H1 (cell line): ENCODE data around the gene NCK2. TPM values are rescaled to one million over a fixed set of nuclear protein-coding genes. Genes with fewer than 3 reads are reported as not detected.

Experiments used
- CTCF ChIA-PET: fragments of 300-600 bp; sonication (Branson Sonifier 250); formaldehyde crosslinking; loops from one replicate; lab custom pipeline; 2021; ENCODE audit not compliant: partially characterized antibody; lab: Charles Lee
- POLR2A ChIA-PET: fragments of 300-600 bp; sonication (Branson Sonifier 250); formaldehyde crosslinking; loops from one replicate; lab custom pipeline; 2021; ENCODE audit warnings: inconsistent platforms; ENCODE audit not compliant: partially characterized antibody; lab: Charles Lee
- DNase-seq, 2 experiments: peaks; one replicate each; pipeline versions ENCODE4 v3.0.0 to v3.0.0-alpha.2; 2010 to 2022; ENCODE audit warnings: low spot score in 2 of 2, low read depth in 1 of 2, mixed read lengths in 1 of 2
- FAIRE-seq: peaks from 2 replicates; lab custom pipeline; 2011; peaks lifted over from hg19 to GRCh38; lab: Jason Lieb, UNC
- H2AFZ ChIP-seq: 2 replicates; pipeline ENCODE4 v1.8.1; 2012; ENCODE audit warnings: low read length, inconsistent platforms
- H2AK5ac ChIP-seq: 2 replicates; pipeline ENCODE4 v1.6.1; 2013; ENCODE audit warnings: low read depth, low read length
- H2BK120ac ChIP-seq: replicated peaks from 2 replicates; pipeline ENCODE3; 2013; ENCODE audit warnings: low read depth, low read length, inconsistent platforms
- H2BK12ac ChIP-seq: 2 replicates; pipeline ENCODE4 v1.6.1; 2013; ENCODE audit warnings: low read depth, low read length
- H2BK15ac ChIP-seq: 2 replicates; pipeline ENCODE4 v1.6.1; 2013; ENCODE audit warnings: low read length
- H2BK20ac ChIP-seq: 2 replicates; pipeline ENCODE4 v1.6.1; 2013; ENCODE audit warnings: low read length
- H2BK5ac ChIP-seq: 2 replicates; pipeline ENCODE4 v1.6.1; 2013; ENCODE audit warnings: low read depth, low read length
- H3K14ac ChIP-seq: 2 replicates; pipeline ENCODE4 v1.6.1; 2013; ENCODE audit warnings: inconsistent platforms; ENCODE audit not compliant: insufficient read length
- H3K18ac ChIP-seq: 2 replicates; pipeline ENCODE4 v1.6.1; 2013; ENCODE audit warnings: low read length; ENCODE audit errors: extremely low read depth
- H3K23ac ChIP-seq: 2 replicates; pipeline ENCODE4 v1.6.1; 2013; ENCODE audit warnings: inconsistent platforms; ENCODE audit not compliant: insufficient read length
- H3K23me2 ChIP-seq: 2 replicates; pipeline ENCODE4 v1.6.1; 2013; ENCODE audit warnings: low read depth, low read length
- H3K27ac ChIP-seq: 2 replicates; pipeline ENCODE4 v1.6.1; 2011; ENCODE audit warnings: low read depth, low read length, inconsistent platforms
- H3K27me3 ChIP-seq, 4 experiments: replicated peaks in 1 of 4; 1 replicate in 1 of 4; 2 replicates in 3 of 4; pipeline versions ENCODE4 v1.6.1 to v1.8.1; 2011 to 2013; ENCODE audit warnings: low read length in 3 of 4, mild to moderate bottlenecking in 3 of 4, inconsistent platforms in 2 of 4, mixed read lengths in 2 of 4, moderate library complexity in 1 of 4; ENCODE audit not compliant: control insufficient read depth in 3 of 4, insufficient read depth in 3 of 4; ENCODE audit errors: extremely low read depth in 1 of 4
- H3K36me3 ChIP-seq, 4 experiments: 2 replicates each; pipeline versions ENCODE4 v1.6.1 to v1.8.1; 2011 to 2013; ENCODE audit warnings: mild to moderate bottlenecking in 4 of 4, low read length in 3 of 4, moderate library complexity in 2 of 4, control low read depth in 1 of 4, inconsistent platforms in 1 of 4; ENCODE audit not compliant: insufficient read depth in 4 of 4, control insufficient read depth in 2 of 4
- H3K4ac ChIP-seq: replicated peaks from 2 replicates; pipeline ENCODE3; 2013; ENCODE audit warnings: low read length, low read depth, mixed read lengths, inconsistent platforms; ENCODE audit not compliant: insufficient read length
- H3K4me1 ChIP-seq, 4 experiments: replicated peaks in 1 of 4; 1 replicate in 1 of 4; 2 replicates in 3 of 4; pipeline versions ENCODE4 v1.6.1 to v1.8.1; 2011 to 2013; ENCODE audit warnings: low read length in 3 of 4, inconsistent platforms in 2 of 4, mixed read lengths in 1 of 4; ENCODE audit not compliant: insufficient read depth in 4 of 4, control insufficient read depth in 3 of 4
- H3K4me2 ChIP-seq, 2 experiments: 2 replicates each; pipeline versions ENCODE4 v1.6.1 to v1.8.1; 2011 to 2013; ENCODE audit warnings: low read depth in 2 of 2, low read length in 2 of 2, control low read depth in 1 of 2, inconsistent platforms in 1 of 2, mild to moderate bottlenecking in 1 of 2; ENCODE audit not compliant: insufficient read depth in 1 of 2
- H3K4me3 ChIP-seq, 4 experiments: fragments of 200-600, 300-600 bp in 1 of 4; sonication (generic), shearing (Covaris generic), sonication (Bioruptor Twin) in 1 of 4; 2 replicates each; pipeline versions ENCODE4 v1.5.1 to v1.8.1; 2011 to 2016; ENCODE audit warnings: low read length in 4 of 4, low read depth in 3 of 4, control low read depth in 2 of 4, inconsistent platforms in 2 of 4, mild to moderate bottlenecking in 2 of 4, mixed read lengths in 1 of 4, moderate library complexity in 1 of 4; ENCODE audit not compliant: insufficient read depth in 2 of 4; ENCODE audit errors: extremely low read depth in 1 of 4
- H3K56ac ChIP-seq: replicated peaks from 2 replicates; pipeline ENCODE3; 2013; ENCODE audit warnings: low read depth, mild to moderate bottlenecking, mixed read lengths, low read length, inconsistent platforms; ENCODE audit not compliant: insufficient read length
- H3K79me1 ChIP-seq: 2 replicates; pipeline ENCODE4 v1.6.1; 2013; ENCODE audit warnings: low read depth, low read length, control low read depth
- H3K79me2 ChIP-seq, 2 experiments: 2 replicates each; pipeline versions ENCODE4 v1.6.1 to v1.8.1; 2012 to 2013; ENCODE audit warnings: low read length in 2 of 2, mild to moderate bottlenecking in 2 of 2, inconsistent platforms in 1 of 2; ENCODE audit not compliant: insufficient read depth in 2 of 2, control insufficient read depth in 1 of 2
- H3K9ac ChIP-seq, 4 experiments: replicated peaks in 1 of 4; 1 replicate in 1 of 4; 2 replicates in 3 of 4; pipeline versions ENCODE4 v1.6.1 to v1.8.1; 2011 to 2013; ENCODE audit warnings: low read depth in 3 of 4, low read length in 3 of 4, control low read depth in 2 of 4, mild to moderate bottlenecking in 2 of 4, moderate library complexity in 2 of 4, inconsistent platforms in 1 of 4; ENCODE audit errors: extremely low read depth in 1 of 4
- H3K9me3 ChIP-seq, 2 experiments: 2 replicates each; pipeline versions ENCODE4 v1.6.1 to v1.8.1; 2012 to 2013; ENCODE audit warnings: mild to moderate bottlenecking in 2 of 2, moderate library complexity in 2 of 2, control low read depth in 1 of 2, inconsistent platforms in 1 of 2, low read depth in 1 of 2, low read length in 1 of 2, mixed read lengths in 1 of 2; ENCODE audit not compliant: insufficient read depth in 2 of 2
- H4K20me1 ChIP-seq, 2 experiments: replicated peaks in 1 of 2; 2 replicates each; pipeline versions ENCODE3 to v1.8.1; 2011 to 2013; ENCODE audit warnings: inconsistent platforms in 2 of 2, low read length in 2 of 2, mild to moderate bottlenecking in 1 of 2; ENCODE audit not compliant: insufficient read depth in 2 of 2, control insufficient read depth in 1 of 2
- H4K5ac ChIP-seq: 2 replicates; pipeline ENCODE4 v1.6.1; 2013; ENCODE audit warnings: low read length, low read depth, mixed read lengths, inconsistent platforms; ENCODE audit not compliant: insufficient read length
- H4K8ac ChIP-seq: 2 replicates; pipeline ENCODE4 v1.8.0; 2013; ENCODE audit warnings: mild to moderate bottlenecking, moderate library complexity, low read length, inconsistent platforms; ENCODE audit not compliant: insufficient read depth; ENCODE audit errors: extremely low read depth
- H4K91ac ChIP-seq: replicated peaks from 2 replicates; pipeline ENCODE3; 2013; ENCODE audit warnings: low read length, mixed read lengths, inconsistent platforms; ENCODE audit not compliant: insufficient read length
- EZH2 ChIP-seq: fragments of 200-600 bp; sonication (generic); IDR thresholded peaks from 2 replicates; pipeline ENCODE4 v1.7.1; 2012; ENCODE audit warnings: low read depth, mild to moderate bottlenecking, moderate library complexity, low read length, inconsistent platforms; ENCODE audit not compliant: severe bottlenecking
- JUND ChIP-seq: IDR thresholded peaks from 2 replicates; pipeline ENCODE4 v1.6.1; 2011; ENCODE audit warnings: mild to moderate bottlenecking, improper control_type of control experiment, low read length
- SP4 ChIP-seq: IDR thresholded peaks from 2 replicates; pipeline ENCODE4 v1.6.1; 2012; ENCODE audit warnings: low read length, inconsistent platforms
- TEAD4 ChIP-seq: IDR thresholded peaks from 2 replicates; pipeline ENCODE4 v1.6.1; 2012; ENCODE audit warnings: low read depth, low read length, inconsistent platforms, mixed read lengths
- WGBS, 2 experiments: shearing (Covaris generic) in 1 of 2; methylation state at CpG; one replicate each; pipeline versions ENCODE4 v1.1.6 to v1.1.7; 2013 to 2015; ENCODE audit warnings: low lambda C conversion rate in 2 of 2, mixed read lengths in 2 of 2, inconsistent platforms in 1 of 2, low coverage in 1 of 2, missing lambda C conversion rate in 1 of 2; ENCODE audit not compliant: insufficient replicate concordance in 2 of 2, insufficient coverage in 1 of 2, insufficient read length in 1 of 2; ENCODE audit errors: extremely low coverage in 1 of 2, missing lambda C conversion rate in 1 of 2; 5-methylcytosine and 5-hydroxymethylcytosine counted together
- polyA plus RNA-seq, 7 experiments: library from polyadenylated mRNA; depleted of rRNA in 3 of 7; stranded (reverse) in 5 of 7; unstranded in 2 of 7; fragments of >200 nt in 5 of 7; fragments of 200-250 nt in 2 of 7; gene quantifications; 1 replicate in 5 of 7; 2 replicates in 1 of 7; 4 replicates in 1 of 7; pipeline versions ENCODE4 v1.2.1 to v1.2.3, GENCODE V29; 2011 to 2013; ENCODE audit warnings: missing spikeins in 2 of 7, mixed read lengths in 2 of 7
- total RNA-seq: library from RNA; stranded (reverse); fragmentation: NEBNext Ultra II Directional; extraction: Animal tissue kit (Norgen Biotek cat#: 25700); gene quantifications from 2 replicates; pipeline ENCODE4 v1.2.1, GENCODE V29; 2021

Gene NCK2
- total and polyA plus RNA-seq, 2 of the 8 experiments (the other 6 are each of a cell fraction or from before 2014, with no cell fraction given), result 30.3 to 65.7 TPM

- 94% methylated on average over 2 of the region's 2 CpGs; no CpG with 5 or more reads in 1 of the 2 experiments for WGBS, 2 experiments
- no peak for FAIRE-seq
Observed at GRCh38 chr2:105915005-105915558, 170.4 kb downstream of the NCK2 start.

More at GRCh38 chr2:105915005-105915558, 170.4 kb downstream of the NCK2 start:
- H3K4me2 ChIP-seq, result no peak overlapping the region
- TF ChIP-seq JUND (no peak), EZH2 (no peak), SP4 (no peak), TEAD4 (no peak)
- TF ChIP-seq, all 59 proteins: peak for 0
- H3K56ac ChIP-seq, result no peak overlapping the region
- no peak overlapping the region for H3K4ac ChIP-seq
- no peaks in the 10 kb centered on the region for H3K23me2 ChIP-seq
- no peak overlapping the region for H4K91ac ChIP-seq
- H3K4me3 ChIP-seq, result no peak overlapping the region
- H3K4me1 ChIP-seq, result no peaks in the 10 kb centered on the region
- no peak overlapping the region for H3K27ac ChIP-seq
- H3K14ac ChIP-seq, result no peak overlapping the region
- H2BK120ac ChIP-seq, result no peak overlapping the region
- no peaks in the 10 kb centered on the region for H4K20me1 ChIP-seq
- DNase-seq, result no peak
- H3K27me3 ChIP-seq, result no peaks in the 10 kb centered on the region
- CTCF ChIA-PET, result interaction anchor here (0.9 kb wide), 1 partner anchor 15 kb away, joined by 3 read pairs; no protein-coding TSS in a partner anchor
- H2BK12ac ChIP-seq, result no peak overlapping the region
- H3K9ac ChIP-seq, result no peak overlapping the region
- no peak overlapping the region for H4K5ac ChIP-seq
- no peak overlapping the region for H2BK15ac ChIP-seq
- no peak overlapping the region for H2AFZ ChIP-seq
- POLR2A ChIA-PET, result no interaction called here
- no peaks in the 10 kb centered on the region for H3K79me1 ChIP-seq
- no peaks in the 10 kb centered on the region for H3K36me3 ChIP-seq
- H2AK5ac ChIP-seq, result no peak overlapping the region
- no peaks in the 10 kb centered on the region for H3K79me2 ChIP-seq
- no peak overlapping the region for H2BK20ac ChIP-seq
- H3K18ac ChIP-seq, result no peak overlapping the region
- H3K23ac ChIP-seq, result no peak overlapping the region
- H2BK5ac ChIP-seq, result no peak overlapping the region
- no peak overlapping the region for H4K8ac ChIP-seq
- peaks cover 6 to 12% of the 10 kb centered on the region in 2 experiments; a peak in 2 of 4 replicates for H3K9me3 ChIP-seq
